ENCODE data around the gene CDH22.

The CDH22 gene

DNA sequence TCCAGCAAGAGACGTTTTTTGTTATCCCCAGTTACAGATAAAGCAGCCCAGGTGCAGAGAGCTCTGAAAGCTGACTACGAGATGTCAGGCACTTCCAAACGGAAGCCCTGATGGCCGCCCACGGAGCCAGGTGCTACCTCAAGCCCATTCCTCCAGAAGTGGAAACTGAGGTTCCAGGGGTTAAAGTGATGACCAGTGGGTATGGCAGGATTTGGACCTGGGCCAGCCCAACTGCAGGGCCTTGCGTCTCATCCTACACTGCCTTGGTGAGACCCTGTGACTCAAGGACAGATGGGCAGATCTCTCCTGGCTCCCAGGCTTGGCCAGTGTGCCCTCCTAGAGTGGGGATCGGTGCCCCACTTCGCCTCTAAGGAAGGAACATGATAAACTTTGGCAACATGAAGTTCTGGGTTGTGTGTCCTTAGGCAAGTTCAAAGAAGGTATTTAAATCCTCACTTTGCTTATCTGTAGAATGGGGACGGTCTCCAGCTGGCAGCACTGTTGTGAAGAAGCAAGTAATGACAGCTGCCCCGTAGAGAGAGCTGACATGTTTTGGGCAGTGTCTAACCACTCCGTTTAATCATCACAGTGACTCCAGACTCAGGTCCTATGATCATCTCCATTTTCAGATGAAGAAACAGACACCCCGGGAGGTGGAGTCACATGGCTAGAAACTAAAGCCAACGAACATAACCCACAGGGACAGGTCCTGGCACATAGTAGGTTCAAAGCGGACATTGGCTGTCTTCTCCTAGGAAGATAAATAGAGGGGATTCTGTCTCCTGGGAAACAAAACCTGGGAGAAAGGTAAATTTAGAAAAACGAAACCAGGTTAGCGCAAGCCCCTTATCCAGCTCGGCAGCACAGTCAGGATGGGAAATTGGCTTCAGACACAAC is 34.4 kb upstream of the CDH22 start:
- no peak for DNase-seq

DNA sequence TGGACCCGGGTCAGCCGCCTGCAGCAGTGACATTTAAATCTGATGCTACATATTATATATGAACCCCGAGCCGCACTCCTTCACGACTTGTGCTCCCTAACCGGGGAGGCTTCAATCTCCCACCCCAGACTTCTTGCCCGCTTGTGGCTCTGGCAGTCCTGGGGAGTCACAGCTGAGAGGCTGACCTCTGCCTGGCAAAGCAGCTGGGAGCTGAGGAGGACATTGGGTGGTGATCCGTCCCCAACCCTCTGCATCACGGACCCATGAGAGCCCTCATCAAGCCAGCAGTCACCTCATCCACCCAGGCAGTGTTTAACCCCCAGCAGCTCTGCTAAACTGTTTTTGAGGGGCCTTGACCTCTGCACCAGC is 33.7 kb upstream of the CDH22 start:
- DNase-seq: no peak

DNA sequence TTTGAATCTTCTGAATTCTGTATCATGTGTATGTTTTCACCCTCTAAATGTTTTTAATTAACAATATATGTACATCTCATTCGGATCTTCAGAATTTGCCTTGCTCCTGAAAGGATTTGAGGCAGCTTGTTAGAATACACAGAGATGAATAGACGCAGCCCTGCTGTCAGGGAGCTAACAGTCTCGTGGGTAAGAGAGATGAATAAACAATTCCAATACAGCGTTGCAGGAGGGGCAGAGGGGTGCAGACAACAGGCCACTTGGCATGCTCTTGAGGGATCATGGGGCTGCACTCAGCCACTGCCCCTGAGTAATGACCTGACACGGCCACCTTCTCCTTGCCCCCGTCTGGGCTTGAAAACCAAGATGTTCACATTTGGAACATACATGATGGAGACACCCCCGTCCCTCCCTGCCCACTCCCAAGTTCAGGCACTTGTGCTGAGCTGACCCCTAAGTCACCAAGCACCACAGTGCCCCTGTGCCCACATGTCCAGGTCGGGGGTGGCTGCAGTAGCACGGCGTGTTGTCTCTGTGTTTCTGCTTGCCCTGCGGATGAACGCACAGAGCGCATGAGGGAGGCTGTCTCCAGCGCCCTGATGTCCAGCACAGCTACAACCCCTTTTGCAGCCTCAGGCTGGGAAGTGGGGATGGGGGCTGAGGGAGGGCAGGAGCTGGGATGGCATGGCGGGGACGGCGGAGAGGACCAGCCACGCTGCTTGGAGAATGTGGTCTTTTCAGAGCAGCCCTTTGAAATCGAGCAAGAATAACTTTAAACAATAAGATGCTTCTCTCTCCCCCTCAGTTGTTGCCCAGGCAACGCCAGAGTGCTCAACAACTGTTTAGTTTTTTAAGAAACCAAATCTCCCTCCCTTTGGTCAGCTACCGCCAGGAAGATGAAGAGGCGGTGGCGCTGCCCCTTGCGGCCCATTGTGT is 33.0 kb upstream of the CDH22 start:
- no peak for DNase-seq

DNA sequence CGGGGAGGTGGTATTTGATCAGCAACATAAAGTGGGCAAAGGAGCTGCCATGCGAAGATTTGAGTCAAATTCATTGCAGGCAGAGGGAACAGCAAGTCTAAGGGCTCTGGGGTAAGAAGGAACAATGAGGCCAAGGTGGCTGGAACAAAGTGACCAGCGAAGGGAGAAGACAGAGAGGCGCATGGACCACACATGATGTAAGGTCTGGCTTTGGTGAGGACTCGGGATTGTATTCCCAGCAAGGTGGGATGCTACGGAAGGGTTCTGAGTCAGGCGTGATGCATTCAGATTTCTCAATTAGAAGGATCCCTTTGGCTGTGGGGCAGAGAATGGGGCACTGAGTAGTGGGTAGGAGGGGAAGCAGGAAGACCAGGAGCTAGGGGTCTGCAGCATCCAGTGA is 30.7 kb upstream of the CDH22 start:
- DNase-seq: no peak

DNA sequence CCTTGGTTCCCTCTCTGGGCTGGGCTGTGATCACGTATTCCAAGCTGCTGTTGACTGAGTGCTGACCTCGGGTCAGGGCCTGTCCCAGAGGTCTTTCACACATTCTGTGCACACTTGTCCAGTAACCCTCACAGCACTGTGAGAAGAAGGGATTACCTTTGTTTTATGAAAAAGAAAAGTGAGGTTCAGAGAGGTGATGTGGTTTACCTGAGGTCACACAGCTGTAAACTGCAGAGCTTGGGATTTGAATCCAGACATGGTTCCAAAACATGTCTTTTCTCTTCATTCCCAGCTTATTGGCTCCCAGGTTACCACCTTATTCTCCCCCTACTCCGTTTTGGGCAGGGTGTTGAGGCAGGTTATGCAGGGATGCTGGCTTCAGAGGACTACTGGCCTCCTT is 28.4 kb upstream of the CDH22 start:
- DNase-seq: no peak

DNA sequence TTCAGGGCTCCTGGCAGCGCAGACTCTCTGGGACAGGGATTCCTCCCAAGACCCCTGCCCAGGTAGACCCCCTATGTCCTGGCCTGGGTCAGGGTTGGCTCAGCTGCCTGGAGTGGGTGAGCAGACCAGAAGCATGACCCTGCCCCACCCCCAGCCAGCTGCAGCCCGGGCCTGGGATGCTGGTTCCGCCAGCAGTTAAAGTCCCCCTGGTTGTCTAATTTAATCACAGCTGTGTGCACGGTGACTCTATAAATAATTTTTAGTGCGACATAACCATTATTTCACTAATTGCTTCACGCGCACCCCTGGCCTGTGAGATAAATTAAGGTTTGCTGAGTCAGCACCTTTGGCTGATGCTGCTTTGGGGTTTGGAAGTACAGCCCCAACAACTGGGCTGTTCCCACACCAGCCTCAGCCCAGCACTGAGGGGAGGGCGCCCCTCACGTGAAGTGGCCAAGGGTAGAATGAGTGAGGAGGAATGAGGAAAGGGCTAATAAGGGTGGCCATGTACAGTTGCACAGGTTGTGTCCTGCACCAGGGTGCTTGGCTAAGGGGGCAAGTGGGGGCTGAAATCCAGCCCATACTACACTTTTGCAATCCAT is 26.1 kb upstream of the CDH22 start:
- DNase-seq: no peak

DNA sequence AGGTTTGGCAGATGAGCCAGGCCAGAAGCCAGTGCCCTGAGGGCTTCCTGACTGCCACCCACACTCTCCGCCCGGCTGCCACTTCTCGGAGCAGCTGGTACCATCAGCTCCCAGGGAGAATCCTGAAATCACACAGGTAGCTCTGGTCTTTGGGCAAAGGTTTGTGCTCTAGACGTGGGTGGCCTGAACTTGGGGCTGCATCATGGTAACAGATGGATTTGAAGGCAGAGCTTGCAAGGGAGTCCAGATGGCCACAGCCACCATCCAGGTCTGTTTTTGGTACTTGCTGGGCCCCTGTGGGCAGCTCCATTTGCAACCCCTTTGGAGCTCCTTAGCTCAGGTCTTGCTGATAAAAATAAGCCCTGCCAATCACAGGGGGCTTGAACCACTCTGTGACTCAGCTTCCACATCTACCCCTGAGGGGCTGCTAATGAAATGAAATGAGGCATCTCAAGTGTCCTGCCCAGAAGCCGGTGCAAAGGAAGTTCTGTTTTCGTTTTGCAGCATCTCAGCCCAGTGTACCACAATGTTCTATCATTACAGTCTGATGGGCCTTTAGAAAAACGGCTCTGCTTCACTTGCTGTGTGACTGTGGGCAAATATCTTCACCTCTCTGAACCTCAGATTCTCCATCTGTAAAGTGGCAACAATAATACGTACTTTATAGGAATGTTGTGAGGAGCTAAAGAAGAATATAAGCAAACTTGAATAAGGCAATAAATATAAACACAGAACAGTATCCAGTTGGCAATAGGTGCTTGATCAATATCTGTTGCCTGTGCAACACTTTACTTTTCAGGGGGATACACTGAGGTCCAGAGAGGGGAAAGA is 25.1 kb upstream of the CDH22 start:
- DNase-seq: no peak

DNA sequence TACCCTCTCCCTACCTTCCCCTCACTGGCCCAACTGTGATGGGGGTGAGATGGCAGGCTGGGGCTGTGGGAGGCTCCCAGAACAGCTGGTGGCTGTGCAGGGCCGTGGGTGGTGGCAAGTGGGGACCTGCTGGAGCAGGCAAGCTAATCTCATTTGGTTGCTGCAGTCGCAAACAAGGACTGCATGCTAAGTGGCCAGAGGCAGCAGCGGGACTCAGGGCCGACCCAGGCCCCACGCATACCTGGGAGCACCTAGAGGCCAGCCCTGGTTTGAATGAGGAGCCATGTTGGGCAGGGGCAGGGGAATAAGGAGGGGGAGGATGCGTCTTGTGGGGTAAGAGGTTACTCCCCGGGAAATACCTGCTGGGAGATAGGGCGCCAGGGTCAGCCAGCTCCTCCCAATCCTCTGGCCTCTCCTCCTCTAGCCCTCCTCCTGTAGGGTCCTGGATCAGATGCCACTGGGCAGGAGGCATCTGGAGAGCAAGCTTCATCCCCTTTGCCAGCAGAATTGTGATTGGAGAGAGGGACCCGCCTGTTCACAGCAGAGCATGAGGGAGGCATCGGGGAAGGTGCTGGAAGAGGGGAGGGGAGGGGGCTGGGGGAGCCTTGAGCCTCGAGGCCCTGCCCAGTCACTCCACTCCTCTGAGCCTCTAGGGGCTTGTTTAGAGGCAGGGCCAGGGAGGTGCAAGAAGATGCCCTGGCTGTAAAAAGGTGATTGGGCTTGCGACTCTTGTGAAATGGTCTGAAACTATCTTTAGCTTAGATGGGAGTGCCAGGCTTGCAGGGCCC is 24.3 kb upstream of the CDH22 start:
- no peak for DNase-seq

DNA sequence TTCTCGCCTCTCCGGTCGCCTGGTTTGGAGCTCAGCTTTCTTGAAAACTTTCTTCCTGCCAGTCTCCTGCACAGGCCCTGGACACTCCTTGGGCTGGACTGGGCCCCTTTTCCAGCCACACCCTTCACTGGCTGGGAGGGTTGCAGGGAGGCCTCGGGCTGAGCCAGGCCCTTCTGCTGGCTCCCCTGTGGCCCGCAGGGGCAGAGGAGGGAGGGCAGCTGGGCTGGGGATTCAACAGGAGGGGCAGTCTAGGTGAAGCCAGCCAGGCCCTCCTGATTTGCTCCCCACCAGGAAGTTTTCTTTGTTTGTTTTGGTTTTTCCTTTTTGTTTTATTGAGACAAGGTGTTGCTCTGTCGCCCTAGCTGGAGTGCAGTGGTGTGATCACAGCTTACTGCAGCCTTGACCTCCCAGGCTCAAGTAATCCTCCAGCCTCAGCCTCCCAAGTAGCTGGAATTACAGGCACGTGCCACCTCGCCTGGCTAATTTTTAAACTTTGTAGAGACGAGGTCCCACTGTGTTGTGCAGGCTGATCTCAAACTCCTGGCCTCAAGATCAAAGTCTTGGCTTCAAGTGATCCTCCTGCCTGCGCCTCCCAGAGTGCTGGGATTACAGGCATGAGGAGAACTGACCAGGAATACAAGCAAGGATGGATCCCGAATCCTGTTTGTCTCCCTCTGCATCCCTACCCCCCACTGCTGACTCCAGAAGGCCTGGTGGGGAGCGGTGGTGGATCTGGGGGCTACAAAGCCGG is 23.5 kb upstream of the CDH22 start:
- no peak for DNase-seq

DNA sequence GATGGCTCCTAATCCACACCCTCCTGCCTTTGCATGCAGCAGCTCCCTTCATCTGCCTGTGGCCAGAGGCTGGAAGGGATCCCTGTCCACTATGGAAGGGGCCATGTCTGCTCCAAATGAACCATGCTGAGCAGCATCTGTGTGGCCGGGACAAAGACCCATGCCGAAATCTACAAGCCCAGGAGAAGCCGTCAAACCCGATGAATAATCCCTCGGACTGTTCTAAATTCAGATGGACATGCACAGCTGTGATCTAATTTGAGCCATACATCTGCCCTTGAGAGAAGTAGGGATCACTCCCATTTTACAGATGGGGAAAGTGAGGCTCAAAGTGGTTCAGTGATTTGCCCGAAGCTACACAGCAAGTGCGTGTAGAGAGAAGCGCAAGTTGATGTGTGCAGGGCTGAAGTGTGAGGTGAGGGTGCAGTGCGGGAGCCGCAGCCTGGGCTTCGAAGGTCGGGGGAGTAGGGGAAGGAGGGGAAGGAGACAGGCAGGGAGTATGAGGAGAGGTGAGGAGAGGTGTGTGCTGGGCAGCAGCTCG is 22.6 kb upstream of the CDH22 start:
- no peak for DNase-seq

DNA sequence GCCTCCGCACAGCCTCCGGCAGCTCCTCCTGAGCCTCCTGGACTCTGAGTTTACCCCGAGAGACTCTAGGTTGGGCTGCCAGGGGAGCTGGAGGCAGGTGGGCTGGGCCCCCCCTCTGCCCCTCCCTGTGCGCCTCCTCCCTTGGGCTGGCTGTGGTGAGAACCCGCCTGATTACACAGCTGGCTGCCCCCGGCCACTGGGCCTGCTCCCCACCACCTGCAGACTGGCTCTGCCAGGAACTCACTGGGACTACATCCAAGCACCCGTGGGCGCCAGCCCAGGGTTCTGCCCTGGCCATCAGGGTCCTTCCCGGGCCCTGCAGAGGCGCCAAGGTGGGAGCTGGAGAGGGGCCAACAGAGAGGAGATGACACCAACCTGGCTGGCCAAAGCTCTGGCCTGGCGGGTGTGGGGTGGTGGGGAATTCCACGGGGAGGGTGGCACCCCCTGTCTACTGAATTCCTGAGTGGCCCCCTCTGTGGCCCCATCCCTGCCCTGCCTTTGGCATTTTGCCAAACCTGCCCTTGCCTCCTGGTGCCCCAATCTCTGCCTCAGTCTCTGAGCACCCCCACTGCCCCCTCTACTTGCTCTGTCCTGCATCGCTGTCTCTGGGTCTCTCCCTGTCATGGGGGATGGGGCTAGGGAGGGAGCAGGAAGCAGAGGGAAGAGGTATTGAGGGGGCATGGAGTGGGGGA is 21.9 kb upstream of the CDH22 start:
- no peak for DNase-seq

DNA sequence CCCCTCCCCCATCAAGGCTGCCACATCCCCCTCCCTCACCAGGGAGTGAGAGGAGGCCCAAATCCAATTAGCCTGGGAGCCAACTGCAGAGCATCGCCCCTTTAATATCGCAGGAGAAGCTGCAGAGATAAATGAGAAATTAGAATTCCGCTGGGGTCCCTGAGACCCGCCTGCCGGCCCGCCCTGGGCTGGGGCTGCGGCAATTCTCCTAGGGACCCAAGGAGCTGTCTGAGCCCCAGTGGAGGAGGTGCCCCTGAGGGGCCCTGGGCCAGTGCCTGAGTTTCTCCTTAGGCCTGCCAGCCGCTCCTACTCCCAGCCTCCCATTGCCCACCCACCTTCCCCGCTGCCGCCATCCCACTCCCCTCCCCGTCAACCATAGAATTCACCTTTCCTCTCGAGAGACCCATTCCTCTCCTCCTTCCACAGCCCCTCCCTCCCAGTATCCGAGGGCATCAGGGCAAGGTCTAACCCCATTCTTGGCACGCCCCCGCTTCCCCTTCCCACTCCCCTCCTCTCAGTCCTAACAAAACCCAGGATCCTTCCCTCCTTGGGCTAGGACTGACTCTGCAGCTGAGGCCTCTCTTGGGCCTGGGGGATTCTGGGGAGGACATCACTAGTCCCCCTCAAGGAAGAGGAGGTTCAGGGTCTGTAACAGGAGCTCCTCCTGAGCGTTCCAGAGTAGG is 20.0 kb upstream of the CDH22 start:
- DNase-seq: no peak

DNA sequence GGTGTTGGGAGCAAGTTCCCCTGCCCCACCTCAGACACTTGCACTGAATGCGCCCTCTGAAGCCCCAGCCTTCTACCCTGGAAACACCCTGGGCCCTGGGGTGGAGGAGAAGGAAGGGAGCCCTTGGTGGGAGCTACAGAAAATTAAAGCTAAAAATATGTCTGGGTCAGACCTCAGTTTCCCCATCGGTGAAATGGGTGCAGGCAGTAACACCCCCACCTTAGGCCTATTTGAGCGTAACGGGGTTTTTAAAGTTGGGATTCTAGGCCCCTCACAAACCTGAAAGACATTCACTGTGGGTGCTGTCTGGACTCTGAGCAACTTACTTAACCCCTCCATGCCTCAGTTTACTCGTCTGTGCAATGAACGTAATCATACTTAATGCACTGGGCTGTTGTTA is 19.3 kb upstream of the CDH22 start:
- no peak for DNase-seq

DNA sequence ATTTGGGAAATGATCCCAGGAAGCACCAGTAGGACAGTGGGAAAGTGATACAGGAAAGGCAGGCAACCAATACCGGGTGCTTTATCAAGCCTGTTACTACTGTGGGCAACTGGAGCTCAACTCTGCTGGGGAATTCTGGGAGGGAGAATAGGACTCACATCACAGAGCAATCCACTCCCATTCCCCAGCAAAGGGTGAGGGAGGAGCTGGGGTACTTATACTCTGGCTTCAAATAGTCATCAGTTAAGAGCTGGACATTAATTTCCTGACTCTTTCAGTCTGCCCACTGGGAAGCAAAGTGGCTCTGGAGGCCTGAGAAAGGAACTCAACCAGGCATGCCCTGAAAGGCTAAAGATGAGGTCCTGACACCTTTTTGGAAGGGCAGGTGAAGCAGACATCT is 17.5 kb upstream of the CDH22 start:
- no peak for DNase-seq

DNA sequence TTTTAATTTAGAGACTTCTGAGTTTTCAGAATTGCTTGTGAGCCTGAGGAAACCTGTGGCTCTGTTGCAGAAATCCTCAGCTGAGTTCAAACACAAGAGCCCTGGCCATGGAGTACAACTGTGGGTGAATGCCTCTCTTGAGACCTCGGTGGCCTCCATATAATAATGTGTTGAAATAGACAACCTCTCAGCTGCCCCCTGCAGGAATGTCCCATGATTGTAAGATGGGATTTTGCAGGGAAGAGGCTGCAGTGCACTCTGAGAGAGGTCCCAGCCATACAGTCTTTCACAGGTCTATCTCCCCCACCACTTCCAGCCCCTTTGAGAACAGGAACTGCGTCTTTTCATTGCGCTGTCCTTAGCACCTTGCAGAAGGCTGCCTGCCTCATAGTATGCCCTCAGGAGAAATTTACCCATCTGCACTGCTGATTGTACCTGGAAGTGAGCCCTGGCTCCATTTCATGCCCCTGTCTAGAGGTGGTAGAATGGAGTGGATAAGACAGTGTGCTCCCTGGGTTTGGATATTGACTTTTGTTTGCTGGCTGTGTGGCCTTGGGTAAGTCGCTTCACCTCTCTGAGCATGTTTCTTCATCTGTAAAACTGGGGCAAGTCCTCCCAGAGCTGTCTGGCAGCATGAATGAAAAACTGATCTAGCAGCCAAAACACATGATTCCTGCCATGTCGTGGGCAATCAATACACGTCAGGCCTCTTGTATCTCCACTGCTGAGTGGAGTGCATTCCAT is 16.8 kb upstream of the CDH22 start:
- no peak for DNase-seq

DNA sequence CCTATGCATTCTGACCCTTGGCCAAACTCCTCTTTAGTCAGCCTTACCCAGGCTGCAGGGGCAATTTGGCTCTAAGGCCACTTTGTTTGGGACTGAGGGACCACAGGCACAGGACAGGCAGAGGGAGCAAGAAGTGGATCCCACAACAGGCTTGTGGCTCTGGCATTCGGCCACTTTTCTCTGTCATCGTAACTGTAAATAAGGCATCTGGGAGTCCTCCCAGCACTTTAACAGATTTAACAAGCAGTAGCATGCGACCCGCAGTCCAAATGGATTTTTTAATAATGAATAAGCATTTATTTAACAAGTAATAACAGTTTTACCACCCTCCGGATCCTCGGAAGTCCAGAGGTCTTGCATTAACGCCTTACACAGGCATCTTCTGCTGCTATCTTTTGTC is 16.1 kb upstream of the CDH22 start:
- DNase-seq: no peak

DNA sequence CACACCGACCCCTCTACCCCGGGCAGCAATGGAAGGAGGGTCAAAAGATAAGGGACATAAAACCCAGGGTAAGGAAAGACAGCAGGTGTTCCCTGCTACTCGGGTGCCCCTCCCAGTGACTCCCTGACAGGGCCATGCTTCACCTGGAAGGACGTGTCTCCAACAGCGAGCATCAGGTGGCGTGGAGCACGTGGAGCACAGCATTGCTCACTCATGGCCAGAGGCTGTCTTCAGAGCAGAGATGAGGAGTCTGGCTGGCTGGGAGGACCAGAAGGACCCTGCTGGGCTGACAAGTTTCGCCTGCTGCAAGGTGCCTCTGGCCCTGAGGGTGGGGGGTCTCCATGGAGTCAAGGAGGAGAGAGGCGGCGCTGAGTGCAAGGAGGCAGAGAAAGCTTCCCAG is 15.3 kb upstream of the CDH22 start:
- DNase-seq: no peak

DNA sequence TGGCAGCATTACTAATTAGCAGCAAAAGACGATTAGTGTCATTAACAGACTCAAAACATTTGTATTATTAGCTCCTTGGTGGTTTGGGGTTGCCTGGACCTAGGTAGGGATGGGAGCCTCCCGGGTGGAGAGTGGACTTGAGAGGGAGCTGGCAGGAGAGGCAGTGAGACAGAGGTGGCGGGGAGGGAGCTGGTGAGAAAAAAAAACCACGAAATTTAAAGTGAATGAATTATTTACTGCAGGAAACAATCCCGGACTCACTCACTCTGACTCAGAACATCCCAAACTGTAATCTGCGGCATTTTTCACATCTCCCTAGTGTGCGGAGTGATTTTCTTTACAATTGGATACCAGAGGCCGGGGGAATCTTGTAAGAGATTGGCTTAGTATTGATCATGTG is 14.3 kb upstream of the CDH22 start:
- DNase-seq: no peak

DNA sequence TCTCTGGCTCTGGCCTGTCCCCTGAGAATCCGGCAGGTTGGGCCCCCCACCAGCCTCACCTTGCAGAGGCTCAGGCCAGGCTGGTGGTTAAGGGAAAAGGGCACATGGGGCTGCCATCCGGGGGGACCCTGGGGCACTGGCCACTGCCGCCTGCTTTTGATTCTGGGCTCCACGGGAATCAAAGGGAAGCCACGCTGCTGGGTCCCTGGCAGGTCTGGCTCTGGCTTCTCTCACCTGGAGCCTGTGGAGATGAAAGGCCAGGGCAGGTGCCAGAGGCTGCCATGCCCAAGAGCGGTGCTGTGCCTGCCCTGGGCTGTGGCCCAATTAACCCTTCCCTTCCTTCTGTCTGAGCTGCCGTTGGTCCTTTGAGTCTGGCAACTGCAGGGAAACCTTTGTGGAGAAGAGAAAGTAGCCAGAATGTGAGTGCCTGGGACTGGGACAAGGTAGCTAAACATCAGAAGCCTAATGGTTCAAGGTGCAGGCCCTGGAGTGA is 9.4 kb upstream of the CDH22 start:
- no peak for DNase-seq

Data from stimulated activated CD4-positive, alpha-beta T cell treated with anti-CD3 and anti-CD28 coated beads, Interleukin-2, amount 100 ng/mL, for 48 hours (primary cell).